Stimulated activated CD8-positive, alpha-beta memory T cell treated with anti-CD3 and anti-CD28 coated beads, Interleukin-7, amount 100 ng/mL, for 4 hours (primary cell): Measurements from ENCODE around the gene MTA1.
A peak's percentile ranks its signal among the peaks of the same experiment; 100 is the strongest.

Source experiments
- DNase-seq, 2 donors: peaks; one replicate each; pipeline ENCODE4 v3.0.0-alpha.2; 2020; ENCODE audit warnings: low read depth in 2 of 2

Gene MTA1

DNA sequence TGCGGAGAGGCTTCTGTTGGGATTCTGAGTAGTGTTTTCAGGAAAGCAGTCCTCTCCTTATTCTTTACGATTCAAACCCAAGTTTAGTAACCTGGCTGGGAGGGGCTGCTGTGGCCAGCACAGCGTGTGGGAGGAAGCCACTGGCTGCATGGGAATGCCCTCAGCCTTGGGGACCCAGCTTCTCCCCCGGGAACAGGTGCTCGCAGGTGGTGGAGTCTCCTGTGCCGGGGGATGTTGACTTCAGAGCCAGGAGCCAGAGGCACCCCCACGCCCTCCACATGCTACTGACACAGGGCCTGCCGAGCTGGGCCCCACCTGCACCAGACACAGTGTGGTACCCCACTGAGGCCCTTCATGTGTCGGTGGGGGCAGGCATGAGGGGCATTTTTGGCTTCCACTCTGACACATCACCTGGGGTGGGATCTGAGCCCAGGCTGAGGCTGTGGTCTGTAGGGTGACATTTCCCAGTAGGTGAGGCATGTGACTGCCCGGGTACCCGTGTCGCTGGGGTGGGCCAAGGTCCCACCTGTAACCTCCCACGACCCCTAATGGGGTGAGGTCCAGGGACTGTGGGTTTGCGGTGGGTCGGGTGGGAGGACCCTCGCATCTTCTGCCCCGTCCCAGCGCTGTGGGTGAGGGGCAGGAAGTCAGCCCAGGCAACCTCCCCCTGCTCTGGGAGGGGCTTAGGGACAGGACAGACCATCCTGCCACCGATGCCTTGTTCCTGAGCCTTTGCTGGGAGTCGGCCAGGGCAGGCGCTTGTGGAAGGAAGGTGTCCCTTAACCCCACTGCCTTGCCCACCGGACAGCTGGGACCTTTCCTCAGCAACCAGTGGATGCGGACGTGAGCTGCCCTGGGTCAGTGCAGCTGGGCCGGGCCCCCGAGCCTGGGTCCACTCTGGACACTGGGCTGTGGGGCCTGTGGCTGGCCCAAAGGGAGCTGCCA lies 26.5 kb downstream of the MTA1 start:
- DNase-seq: no peak

DNA sequence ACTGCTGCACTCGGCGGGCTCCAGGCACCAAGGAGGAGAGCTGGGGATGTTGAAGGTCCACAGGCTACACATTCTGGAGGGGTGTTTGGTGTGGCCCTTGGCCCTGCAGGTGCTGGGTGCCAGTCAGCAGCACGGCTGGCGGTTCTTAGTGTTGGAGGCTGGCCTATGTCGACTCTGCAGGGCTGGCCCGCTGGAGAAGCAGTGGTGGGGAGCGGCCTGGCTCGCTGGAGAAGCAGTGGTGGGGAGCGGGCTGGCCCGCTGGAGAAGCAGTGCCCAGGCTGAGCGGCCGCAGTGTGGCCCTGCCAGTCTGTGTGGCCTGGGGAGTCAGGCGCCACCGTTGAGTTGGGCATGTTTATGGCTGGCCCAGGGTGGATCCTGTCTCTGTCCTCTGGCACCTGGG lies 27.3 kb downstream of the MTA1 start:
- no peak for DNase-seq

- DNase-seq: no peak
These were observed 28.3 kb downstream of the MTA1 start for GRCh38 chr14:105447651-105448640.

DNA sequence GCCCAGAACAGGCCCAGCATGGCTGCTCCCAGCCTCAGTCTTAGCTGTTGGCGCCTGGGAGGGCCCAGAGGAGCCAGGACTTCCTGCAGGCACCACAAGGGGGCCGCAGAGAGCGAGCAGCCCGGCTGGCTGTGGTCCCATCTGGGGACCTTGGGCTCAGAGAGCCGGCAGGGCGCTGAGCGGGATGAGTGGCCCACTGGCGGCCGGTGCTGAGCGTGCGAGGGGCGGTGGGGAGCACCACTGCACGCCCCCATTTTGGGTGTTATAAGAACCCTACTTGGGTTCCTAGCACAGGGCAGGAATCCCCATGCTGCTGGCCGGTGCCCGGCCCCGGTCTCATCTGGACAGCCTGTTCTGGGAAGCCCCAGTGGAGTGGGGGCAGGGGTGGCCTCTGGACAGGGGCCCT lies 29.1 kb downstream of the MTA1 start:
- peak; percentile 36 to 42 for DNase-seq

DNA sequence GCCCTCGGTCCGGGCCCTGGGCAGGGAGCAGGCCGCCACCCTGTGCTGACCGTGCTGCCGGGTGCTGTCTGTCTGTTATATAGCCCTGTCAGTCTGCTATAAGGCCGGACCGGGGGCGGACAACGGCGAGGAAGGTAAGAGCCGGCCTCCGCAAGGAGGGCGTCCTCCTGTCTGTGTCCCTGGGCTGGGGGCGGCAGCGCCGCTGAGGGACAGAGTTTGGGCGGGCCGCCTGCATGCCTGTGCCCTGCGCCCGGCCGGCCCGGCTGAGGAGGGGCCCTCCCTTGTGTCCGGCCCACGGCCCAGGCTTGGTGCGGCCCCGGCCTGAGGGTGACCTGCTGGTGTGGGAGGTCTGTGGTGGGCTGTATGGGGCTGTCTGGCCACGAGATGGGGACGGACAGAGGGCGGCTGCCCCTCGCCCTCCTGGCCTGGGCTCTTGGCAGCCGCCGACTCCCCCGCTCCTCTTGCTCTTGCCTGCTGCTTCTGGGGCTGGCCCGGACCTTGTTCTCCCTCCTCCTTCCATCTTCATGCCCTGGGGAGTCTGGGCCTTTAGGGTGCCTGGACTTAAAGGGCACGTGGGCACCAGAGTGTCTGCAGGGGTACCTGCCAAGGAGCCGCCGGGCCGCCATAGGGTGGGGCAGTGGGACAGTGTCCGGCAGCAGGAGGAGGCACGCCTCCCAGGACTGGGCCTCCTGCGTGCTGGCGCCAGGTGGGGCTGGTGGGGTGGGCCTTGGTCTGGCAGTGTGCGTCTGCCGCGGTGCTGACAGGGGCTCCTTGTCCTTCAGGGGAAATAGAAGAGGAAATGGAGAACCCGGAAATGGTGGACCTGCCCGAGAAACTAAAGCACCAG lies 29.9 kb downstream of the MTA1 start:
- DNase-seq: no peak

GRCh38 chr14:105450123-105450505 lies 30.5 kb downstream of the MTA1 start:
- no peak for DNase-seq

DNA sequence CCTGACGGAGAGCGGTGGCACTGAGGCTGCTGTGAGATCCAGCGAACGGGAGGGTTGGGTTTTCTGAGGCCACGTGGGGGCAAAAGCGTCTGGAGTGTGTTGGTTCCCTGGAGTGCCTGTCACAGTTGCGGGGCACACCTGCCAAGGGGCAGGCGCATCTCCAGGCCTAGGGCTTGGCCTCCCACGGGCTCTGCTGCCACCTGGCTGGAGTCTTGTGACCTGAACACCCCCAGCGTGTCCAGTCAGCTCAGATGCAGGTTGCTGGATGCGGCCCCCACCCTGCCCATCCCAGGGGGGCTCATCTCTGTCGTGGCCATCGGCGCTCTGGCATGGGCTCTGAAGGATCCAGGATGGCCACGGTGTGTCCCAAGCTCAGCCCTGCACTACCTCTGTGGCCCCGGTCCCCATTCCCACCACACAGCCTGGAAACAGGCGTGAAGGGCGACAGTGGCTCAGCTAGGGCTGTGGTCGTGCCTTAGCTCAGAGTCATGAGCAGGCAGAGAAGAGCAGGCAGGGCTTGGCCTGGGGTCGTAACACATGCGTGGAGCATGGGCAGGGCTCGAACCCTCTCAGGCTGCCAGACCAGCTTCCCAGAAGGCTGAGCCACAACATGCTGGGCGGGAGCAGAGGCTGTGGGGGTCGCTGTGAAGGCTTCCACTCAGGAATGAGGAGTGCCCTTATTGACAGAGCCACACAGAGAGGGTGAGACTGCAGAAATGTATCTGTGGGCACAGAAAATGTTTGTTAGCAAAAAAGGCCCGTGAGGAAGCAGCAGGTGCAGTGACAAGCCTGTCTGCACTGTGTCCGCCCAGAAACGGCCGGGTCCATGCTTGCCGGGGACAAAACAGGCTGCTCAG lies 31.5 kb downstream of the MTA1 start:
- no peak for DNase-seq

GRCh38 chr14:105452963-105453362 lies 33.3 kb downstream of the MTA1 start:
- no peak for DNase-seq

DNA sequence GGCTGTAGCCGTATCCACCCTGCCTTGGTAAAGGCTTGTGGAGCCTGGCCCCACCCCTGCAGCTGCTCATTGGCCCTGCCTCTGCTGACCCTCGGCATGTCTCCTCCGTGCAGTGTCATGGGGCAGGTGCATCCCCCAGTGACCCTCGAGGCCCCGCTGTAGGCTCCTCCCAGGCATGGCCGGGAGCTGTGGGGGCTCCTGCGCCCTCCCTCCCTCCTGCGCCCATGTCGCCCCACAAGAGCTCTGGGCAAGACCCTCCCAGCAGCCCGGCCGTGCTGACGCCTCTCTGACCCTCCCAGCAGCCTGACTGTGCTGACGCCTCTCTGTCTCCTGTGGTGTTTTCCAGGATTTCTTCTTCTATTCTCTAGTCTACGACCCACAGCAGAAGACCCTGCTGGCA lies 34.2 kb downstream of the MTA1 start:
- no peak for DNase-seq

- DNase-seq: no peak
These were observed 35.5 kb downstream of the MTA1 start for GRCh38 chr14:105455086-105455640.

DNA sequence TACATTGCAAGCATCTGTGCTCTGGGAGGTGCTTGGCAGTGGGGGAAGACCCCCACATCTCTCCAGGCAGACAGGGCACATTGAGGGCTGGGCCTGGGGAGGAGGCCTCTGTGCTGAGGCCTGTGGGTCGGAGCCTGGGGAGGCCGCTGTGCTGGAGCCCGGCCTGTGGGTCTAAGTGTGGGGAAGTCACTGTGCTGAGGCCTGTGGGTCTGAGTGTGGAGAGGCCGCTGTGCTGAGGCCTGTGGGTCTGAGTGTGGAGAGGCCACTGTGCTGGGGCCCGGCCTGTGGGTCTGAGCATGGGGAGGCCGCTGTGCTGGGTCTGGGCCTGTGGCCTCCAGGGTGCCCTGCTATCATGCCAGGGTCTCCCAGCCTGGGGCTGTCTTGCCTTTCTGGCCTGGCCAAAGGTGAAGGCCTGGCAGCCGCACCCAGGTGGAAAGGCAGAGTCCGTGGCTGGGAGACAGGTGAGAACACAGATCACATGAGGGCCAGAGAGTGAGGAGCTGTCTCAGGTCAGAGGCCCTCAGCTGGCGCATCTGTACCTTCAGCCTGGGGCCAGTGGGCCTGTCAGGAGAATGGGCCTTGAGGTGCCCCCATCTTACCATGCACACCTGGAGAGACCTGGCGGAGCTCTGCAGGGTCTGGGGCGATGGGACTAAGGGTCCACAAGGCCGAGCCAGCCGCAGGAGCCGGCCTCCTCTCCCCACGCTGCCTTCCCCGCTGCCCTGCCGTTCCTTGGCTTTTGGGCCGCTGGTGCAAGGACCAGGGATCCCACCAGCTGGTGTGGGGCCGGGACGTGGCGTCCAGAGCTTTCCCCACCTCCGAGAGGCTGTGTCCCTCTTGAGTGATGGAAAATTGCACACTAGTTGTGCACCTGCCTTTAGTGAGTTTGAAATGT lies 36.4 kb downstream of the MTA1 start:
- no peak for DNase-seq

DNA sequence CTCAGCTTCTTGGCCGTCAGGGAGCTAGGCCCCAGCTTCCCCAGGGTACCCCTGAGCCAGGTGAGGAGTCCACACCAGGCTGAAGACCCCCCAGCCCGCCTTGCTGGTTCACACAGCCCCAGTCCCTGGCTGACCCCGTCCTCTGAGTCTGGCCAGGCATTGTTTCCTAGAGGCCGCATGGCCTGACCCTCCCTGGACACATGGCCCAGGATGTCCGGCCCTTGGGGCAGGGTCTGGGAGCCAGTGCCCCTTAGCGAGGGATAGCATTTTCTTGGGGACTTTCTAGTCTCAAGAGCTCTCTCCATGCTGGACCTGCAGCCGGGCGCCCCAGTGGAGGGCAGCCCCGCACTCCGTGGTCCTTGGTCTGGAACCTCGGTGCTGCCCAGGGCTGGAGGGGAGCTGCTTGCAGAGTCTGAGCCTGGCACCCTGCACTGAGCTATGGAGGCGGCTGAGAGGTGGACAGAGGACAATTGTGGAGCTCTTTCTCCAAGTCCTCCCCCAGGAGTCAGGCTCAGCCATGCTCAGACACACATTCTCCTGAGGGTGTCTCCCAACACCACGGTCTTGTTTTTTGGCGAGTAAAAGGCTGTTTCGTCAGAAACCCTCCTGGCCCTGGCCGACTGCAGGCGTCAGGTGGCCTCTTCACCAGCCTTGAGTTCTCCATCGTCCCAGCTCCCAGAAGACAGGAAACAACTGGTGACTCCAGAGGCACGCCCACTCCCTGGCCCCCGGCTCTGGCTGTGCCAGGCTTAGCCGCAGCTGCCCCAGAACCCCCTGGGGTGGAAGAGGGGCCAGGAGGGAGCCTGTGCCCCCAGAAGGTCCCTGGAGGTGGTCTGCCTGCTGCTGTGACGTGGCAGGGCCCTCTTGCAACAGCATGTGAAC lies 37.4 kb downstream of the MTA1 start:
- no peak for DNase-seq

DNA sequence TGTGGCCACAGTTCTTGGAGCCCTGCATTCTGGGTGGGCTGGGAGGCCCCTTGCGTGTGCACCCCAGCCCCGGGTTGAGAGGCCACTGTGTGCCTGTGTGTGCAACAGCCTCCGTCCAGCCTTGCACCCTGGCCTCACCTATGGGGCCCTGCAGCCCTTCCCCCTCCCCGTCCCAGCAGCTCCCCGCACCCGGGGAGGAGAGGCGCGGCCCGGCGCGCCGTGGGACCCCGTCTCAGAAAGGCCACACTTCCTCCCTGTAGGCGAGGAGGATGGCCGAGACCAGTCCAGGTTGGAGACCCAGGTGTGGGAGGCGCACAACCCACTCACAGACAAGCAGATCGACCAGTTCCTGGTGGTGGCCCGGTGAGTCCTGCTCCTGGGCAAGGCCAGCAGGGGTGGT lies 38.4 kb downstream of the MTA1 start:
- DNase-seq: no peak

DNA sequence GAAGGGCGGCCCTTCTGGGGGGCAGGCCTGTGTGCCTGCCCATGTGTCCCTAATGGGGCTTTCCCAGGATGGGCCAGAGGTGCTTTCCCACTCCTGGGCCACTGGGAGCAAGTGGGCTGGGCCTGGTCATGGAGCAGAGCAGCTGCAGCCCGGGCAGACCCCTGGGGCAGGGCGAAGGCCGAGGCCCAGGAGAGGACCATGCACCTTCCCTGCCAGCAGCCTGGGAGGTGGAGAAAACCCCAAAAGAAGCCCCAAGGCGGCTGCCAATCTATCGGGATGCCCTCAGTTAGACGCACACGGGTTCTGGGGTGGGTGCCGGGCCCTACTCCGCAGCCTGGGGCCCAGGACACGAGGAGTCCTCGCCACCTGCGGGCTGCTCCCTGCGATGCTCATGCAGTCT lies 38.9 kb downstream of the MTA1 start:
- DNase-seq: no peak

- no peak for DNase-seq
These were observed 40.5 kb downstream of the MTA1 start for GRCh38 chr14:105460116-105460515.

DNA sequence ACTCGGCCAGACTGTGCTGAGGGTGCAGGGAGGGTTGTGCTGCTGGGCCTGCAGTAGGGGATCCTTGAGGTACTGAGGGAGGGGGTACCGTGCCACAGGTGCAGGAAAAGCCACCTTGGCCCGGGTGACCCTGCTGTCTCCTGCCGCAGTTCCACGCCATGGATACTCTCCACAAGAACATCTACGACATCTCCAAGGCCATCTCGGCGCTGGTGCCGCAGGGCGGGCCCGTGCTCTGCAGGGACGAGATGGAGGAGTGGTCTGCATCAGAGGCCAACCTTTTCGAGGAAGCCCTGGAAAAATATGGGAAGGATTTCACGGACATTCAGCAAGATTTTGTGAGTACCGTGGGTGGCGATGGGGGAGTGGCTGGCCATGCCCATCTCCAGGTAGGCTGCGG lies 41.0 kb downstream of the MTA1 start:
- no peak for DNase-seq

DNA sequence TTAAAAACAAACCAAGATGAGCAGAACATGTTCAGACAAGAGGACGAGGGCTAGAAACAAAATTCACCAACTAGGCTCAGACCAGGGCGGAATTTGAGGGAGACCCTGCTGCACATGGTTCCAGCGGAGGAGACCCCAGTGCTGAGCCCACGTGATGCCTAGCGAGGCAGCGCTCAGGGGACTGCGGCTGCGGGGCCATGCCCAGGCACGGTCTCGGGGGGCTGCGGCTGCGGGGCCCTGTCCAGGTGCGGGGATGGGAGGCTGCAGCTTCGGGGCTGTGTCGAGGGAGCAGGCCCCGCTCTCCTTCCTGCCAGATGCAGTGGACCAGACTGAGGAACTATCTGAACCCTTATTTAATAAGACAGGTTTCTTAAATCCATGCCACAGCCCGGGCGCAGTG lies 42.3 kb downstream of the MTA1 start:
- DNase-seq: no peak

- DNase-seq: no peak
These were observed 44.9 kb downstream of the MTA1 start for GRCh38 chr14:105464501-105464900.
